Lung microvascular endothelial cell (primary cell): Measurements from ENCODE around the gene PKDCC. TPM values are rescaled to one million over a fixed set of nuclear protein-coding genes. Genes with fewer than 3 reads are reported as not detected.
"Not testable (repeated sequence)": the region's sequence is repeated elsewhere in the genome, so short reads cannot be mapped to it uniquely, and the experiment has no call there.

ENCODE experiments used
- DNase-seq, 2 donors: peaks; one replicate each; pipeline versions ENCODE4 v3.0.0 to v3.0.0-alpha.2; 2010; ENCODE audit warnings: low read depth in 2 of 2
- total RNA-seq: library from RNA; depleted of rRNA; stranded (reverse); fragments of >200 nt; gene quantifications from 2 replicates; pipeline ENCODE4 v1.2.1, GENCODE V29; 2014

PKDCC gene
- total RNA-seq, 1 donor from 2014 or later: 4.2 TPM

DNA sequence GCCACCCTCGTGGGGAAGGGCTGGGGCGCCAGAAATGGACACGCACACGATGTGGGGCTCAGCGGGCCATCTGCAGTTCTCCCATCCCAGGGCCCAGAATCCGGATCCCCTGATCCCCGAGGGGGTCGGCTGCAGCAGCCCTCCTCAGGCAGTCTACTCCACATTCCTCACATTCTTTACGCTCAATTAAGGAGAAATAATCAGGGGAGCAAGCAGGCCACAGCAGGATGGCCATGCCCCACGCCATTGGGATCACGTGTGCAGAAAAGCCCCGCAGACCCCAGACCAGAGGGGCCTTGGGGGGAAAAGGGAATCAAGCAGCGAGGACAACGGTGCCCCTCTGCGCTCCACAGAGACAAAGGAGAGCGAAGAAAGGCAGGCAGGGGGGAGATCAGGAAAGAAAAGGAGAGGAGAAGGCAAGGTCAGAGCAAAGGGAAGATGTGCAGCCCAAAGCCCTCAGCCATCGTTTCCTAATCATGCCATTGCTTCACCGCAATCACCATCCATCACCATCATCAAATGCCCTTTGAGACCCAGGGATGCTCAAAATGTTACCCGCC lies 17.5 kb upstream of the PKDCC start:
- DNase-seq: no peak

DNA sequence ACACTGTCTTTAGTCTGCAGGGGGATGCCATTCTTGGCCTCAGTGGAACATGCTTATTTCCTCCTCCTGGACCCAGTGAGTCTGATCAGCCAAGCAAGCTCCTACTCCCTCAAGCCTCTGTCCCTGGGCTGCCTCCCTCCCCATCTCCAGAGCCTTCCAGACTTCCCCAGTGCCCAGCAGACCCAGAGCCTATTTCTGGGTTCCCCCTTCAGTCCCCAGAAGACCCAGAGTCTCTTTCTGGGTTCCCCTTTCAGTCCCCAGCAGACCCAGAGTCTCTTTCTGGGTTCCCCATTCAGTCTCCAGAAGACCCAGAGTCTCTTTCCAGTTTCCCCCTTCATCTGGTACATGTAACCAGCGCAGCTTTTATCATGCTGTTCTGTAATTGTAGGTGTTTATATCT lies 17.0 kb upstream of the PKDCC start:
- DNase-seq: no peak

DNA sequence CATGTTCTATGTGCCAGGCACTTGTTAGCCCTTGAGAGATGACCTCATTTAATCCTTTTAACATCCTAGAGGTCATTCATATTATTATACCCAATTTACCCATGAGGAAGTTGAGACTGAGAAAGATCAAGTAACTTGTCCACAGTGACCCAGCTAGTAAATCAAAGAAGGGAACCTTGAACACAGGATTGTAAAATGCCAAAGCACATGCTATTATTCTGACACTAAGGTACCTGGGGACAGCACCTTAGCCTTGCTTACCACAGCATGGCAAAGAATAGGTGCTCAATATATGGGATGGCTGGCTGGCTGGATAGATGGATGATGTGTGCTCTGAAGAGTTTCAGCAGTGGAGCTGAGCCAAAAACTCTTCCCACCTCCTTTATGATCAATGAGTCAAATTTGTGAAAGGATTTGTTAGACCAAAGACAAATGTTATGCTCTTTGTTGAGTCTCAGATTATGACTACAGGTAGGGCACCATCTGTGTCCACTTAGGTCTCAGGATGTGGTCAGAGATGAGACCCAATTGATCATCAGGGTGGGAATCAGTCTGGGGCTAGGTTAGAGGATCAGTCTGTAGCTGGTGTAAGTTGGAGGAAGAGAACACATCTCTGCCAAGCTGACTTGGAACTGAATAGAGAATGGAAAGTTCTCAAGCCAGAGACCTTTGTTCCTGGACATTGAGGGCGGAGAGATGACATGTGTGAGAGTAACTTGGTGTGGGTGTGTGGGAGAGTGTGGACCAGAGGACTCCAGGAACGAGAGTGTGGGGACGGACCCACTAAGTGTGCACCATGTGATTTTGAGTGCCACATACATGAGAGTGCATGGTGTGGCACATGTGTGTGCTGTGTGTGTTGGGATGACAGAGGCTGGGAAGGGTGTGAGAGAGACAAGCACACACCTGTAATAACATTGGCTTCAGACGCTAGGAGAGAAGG lies 16.3 kb upstream of the PKDCC start:
- DNase-seq: no peak

- no peak for DNase-seq
Observed at GRCh38 chr2:42032224-42032620, 15.6 kb upstream of the PKDCC start.

- DNase-seq: no peak
Observed at GRCh38 chr2:42032745-42033144, 15.1 kb upstream of the PKDCC start.

DNA sequence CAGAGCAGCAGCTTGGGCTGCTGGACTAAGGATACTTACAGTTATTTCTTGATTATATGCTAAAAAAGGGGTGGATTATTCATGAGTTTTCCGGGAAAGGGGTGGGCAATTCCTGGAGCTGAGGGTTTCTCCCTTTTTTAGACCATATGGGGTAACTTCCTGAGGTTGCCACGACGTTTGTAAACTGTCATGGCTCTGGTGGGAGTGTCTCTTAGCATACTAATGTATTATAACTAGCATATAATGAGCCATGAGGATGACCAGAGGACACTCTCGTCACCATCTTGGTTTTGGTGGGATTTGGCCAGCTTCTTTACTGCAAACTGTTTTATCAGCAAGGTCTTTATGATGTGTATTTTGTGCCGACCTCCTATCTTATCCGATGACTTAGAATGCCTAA lies 13.7 kb upstream of the PKDCC start:
- not testable (repeated sequence) for DNase-seq

- no peak for DNase-seq
Observed at GRCh38 chr2:42035241-42035640, 12.6 kb upstream of the PKDCC start.

DNA sequence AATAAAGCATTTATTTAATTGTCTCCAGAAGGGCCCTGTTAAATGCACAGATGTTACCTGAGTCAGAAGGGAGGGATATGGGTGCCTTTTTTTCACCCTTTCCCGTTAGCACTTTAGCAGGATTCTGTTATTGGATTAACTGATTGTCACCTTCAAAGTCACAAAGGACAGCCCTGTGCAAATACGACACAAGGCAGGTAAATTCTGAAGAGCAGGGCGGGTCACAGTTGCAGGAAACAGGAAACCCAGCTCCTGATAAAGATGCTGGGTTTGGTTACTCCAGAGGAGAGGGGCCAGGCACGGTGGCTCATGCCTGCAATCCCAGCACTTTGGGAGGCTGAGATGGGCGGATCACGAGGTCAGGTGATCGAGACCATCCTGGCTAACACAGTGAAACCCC lies 11.4 kb upstream of the PKDCC start:
- no peak for DNase-seq

DNA sequence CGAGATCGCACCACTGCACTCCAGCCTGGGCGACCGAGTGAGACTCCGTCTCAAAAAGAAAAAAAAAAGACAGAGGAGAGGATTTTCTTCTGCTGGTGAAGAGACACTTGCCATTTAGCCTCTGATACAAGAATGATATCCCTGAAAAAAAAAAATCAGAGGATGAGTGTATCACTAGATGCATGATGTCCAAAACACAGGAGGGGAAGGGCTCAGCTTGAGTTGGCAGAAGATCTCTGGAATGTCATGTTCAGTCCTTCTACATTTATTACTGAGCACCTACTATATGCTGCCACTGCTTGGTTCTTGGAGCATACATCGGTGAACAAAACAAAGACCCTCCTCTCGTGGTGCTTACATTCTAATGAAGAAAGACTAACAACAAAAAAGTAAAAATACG lies 10.9 kb upstream of the PKDCC start:
- no peak for DNase-seq

- DNase-seq: no peak
Observed at GRCh38 chr2:42040643-42041278, 7.1 kb upstream of the PKDCC start.

DNA sequence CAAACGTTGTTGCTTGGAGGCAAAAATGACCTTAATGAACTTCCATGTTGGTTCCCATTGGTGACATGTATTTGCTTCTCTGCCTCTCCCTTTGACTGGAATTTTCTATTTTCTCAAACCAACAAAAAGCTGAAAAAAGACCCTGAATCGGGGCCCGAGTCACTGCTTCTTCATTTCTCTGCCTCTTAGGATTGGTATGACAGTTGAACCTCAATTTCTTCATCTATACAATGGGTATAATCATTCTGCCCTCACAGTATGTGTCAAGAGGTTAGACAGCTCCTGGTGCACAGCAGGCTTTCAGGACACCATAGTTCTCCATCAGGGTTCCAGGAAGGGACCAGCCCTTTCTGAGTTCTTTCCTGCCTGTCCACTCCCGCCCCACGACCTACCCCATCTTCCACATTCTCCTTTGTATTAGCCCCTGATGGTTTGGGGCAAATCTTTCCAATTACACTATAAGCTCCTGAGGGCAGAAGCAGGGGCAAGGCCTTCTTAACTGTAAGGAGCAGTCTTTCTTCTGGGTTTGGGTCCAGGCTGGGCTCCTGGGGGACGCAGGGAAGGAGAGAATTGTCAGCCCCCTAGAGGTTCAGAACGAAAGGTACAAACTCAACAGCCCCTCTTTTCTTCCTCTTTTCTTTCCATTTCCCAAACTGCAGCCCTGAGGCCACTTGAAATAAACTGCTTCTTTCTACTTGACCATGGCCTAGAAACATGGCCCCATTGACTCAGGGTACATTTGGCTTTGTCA lies 6.3 kb upstream of the PKDCC start:
- DNase-seq: no peak

GRCh38 chr2:42042631-42043355 lies 5.0 kb upstream of the PKDCC start:
- no peak for DNase-seq

- no peak for DNase-seq
Observed at GRCh38 chr2:42043789-42044394, 3.9 kb upstream of the PKDCC start.

GRCh38 chr2:42044939-42045338 lies 2.9 kb upstream of the PKDCC start:
- DNase-seq: no peak

GRCh38 chr2:42045352-42045751 lies 2.5 kb upstream of the PKDCC start:
- DNase-seq: no peak

- DNase-seq: no peak
Observed at GRCh38 chr2:42045848-42046748, 1.7 kb upstream of the PKDCC start.

DNA sequence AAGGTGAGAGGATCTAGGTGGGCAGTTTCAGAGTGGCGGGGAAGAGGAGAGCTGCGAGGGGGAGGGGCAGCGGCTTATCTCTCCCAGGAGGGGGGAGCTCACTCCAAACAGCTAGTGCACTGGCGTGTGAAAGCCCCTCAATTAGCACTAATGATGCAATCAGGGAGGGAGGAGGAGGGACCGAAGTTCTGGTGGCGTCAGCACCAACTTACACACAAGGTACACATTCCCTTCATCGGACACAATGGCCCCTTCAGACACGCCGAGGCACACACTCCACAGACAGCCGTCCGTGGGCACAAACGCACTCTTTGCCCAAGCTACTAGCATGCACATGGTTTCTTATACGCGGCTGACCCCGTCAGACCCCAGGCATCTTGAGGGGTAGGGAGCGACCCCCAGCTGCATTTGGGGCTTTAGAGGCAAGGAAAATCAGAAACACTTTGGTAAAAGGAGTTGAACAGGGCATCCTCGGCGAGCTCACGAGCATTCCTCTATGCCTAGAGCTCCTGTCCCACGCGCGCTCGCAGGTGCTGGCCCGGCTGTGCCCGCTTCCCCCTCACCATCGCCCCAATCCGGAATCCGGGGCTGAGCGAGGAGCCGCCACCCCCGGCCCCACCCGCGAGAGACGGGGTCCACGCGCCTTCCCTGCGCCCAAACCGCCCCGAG lies 868 bp upstream of the PKDCC start:
- peak in 1 of 2 donors; percentile 21 for DNase-seq

DNA sequence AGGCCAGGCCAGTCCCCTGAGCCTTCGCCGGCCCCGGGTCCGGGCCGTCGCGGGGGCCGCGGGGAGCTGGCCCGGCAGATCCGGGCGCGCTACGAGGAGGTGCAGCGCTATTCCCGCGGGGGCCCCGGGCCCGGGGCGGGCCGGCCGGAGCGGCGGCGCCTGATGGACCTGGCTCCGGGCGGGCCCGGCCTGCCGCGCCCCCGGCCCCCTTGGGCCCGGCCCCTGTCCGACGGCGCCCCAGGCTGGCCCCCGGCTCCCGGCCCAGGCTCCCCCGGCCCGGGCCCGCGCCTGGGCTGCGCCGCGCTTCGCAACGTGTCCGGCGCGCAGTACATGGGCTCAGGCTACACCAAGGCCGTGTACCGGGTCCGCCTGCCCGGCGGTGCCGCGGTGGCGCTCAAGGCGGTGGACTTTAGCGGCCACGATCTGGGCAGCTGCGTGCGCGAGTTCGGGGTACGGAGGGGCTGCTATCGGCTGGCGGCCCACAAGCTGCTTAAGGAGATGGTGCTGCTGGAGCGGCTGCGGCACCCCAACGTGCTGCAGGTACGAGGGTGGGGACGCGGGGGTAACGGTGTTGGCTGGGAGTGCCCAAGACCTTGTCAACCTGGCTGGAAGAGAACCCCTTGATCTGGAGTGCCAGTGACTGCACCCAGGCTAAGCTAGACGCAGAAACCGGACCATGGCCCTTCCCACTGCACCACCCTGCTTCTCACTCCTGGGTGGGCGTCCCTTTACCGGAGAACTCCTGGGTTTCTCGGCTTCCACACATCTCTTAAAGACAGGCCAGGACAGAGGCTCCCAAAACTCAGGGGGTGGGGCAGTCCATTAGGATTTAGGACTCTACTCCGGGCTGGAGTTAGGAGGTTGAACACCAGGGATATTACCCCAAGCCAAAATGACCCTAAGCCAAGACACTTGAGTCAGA lies 739 bp downstream of the PKDCC start:
- peak; percentile 25 to 59 for DNase-seq
